Hematopoietic multipotent progenitor cell treated with erythropoietin and hydrocortisone succinate and interleukin-3 and kit ligand, for 17 days (in vitro differentiated cells): ENCODE measurements around the gene PHLDB1.
"Not testable (repeated sequence)": the region's sequence is repeated elsewhere in the genome, so short reads cannot be mapped to it uniquely, and the experiment has no call there.

Source experiments
- DNase-seq: peaks from one replicate; pipeline ENCODE4 v3.0.0-alpha.2; 2015; ENCODE audit warnings: low spot score

The PHLDB1 gene

GRCh38 chr11:118607401-118608359 is at the start of gene PHLDB1:
PHLDB1 (plus strand) TSS chr11:118607615; CDS start chr11:118613837, 6,222 bp downstream.
- no peak for DNase-seq

DNA sequence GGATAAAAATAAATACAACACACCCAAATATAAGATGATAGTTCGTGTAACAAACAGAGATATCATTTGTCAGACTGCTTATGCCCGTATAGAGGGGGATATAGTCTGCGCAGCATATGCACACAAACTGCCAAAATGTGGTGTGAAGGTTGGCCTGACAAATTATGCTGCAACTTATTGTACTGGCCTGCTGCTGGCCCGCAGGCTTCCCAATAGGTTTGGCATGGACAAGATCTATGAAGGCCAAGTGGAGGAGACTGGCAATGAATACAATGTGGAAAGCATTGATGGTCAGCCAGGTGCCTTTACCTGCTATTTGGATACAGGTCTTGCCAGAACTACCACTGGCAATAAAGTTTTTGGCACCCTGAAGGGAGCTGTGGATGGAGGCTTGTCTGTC is 46.6 kb upstream of the PHLDB1 start:
- DNase-seq, result no peak

- no peak for DNase-seq
These were observed 42.4 kb upstream of the PHLDB1 start for GRCh38 chr11:118565051-118565450.

- no peak for DNase-seq
These were observed 37.7 kb upstream of the PHLDB1 start for GRCh38 chr11:118569670-118570069.

- DNase-seq, result no peak
These were observed 36.6 kb upstream of the PHLDB1 start for GRCh38 chr11:118570787-118571186.

- not testable (repeated sequence) for DNase-seq
These were observed 35.7 kb upstream of the PHLDB1 start for GRCh38 chr11:118571701-118572060.

GRCh38 chr11:118572061-118572980 is 35.1 kb upstream of the PHLDB1 start, which contains the start of gene ARCN1:
ARCN1 (plus strand) TSS chr11:118572409; CDS start chr11:118572548, 139 bp downstream.
- peak; percentile 79 for DNase-seq

- peak; percentile 57 for DNase-seq
These were observed 34.3 kb upstream of the PHLDB1 start for GRCh38 chr11:118572981-118573550.

DNA sequence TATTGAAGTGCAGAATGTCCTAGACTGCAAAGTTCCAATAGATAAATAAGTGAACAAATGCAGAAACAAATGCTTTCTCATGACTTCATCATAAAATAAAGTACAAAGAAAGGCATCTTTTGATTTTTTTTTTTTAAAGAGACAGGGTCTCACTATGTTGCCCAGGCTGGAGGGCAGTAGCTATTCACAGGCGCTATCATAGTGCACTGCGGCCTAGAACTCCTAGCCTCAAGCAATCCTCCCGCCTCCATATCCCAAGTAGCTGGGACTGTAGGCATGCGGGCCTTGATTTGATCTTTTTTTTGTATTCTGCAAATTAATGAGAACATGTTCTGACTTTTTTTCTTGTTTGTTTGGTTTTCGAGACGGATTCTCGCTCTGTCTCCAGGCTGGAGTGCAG is 32.8 kb upstream of the PHLDB1 start:
- DNase-seq, result no peak

- not testable (repeated sequence) for DNase-seq
These were observed 29.4 kb upstream of the PHLDB1 start for GRCh38 chr11:118577995-118578394.

DNA sequence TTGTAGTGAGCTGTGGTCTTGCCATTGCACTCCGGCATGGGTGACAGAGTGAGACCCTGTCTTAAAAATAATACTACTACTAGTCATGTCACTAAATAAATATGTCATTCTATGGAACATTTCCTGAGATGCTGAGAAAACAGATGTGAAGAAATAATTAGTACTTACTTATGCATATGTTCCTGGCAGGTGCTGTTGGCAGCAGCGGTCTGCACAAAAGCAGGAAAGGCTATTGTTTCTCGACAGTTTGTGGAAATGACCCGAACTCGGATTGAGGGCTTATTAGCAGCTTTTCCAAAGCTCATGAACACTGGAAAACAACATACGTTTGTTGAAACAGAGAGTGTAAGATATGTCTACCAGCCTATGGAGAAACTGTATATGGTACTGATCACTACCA is 26.4 kb upstream of the PHLDB1 start:
- DNase-seq, result no peak

- no peak for DNase-seq
These were observed 19.5 kb upstream of the PHLDB1 start for GRCh38 chr11:118587952-118588351.

GRCh38 chr11:118592616-118593367 is 14.6 kb upstream of the PHLDB1 start:
- no peak for DNase-seq

DNA sequence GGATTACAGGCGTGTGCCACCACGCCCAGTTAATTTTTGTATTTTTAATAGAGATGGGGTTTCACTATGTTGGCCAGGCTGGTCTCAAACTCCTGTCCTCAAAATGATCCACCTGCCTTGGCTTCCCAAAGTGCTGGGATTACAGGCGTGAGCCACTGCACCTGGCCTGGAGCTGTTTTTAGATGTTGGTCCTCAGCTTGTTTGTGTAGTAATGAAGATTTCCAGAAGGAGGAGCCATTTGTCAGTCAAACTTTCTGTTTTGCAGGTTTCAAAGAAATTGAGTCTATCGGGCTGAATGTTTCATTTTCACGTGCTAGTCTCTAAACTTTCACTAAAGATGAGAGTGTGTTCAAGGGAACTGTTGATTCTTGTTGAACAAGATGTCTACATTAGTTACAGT is 12.4 kb upstream of the PHLDB1 start:
- peak; percentile 67 for DNase-seq

DNA sequence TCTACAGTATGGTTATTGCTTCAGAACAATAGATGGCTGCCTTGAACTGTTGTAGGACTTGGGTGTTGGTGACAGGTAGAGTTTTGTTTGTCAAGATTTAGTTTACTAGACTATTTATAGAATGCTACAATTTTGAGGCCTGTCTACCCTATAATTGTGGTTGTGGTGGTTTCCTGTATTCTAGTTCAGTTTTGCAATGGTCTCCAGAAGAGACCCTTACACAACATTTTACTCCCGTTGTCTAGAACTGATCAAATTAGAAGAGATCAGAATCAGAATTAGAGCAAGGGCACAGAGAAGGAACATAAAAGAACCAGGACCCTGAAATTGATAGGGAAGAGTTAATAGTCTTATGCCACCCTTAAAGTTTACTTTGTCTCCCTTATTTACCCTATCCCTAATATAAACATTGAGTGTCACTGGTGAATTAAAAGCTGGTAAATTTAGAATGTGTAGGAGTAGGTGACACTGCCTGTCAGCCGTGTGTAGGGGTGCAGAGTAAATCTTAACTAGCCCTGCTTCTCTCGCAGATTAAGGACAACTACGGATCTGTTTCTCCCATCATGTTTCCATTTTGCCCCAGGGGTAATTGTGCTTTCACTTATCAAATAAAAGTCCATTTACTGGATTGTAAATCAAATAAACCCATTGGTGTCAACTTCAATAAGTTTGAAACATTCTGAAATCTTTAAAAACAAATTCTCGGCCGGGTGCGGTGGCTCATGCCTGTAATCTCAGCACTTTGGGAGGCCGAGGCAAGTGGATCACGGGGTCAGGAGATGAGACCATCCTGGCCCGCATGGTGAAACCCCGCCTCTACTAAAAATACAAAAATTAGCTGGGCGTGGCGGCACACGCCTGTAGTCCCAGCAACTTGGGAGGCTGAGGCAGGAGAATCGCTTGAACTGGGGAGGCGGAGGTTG is 10.9 kb upstream of the PHLDB1 start:
- DNase-seq, result no peak

GRCh38 chr11:118597556-118597955 is 9.9 kb upstream of the PHLDB1 start:
- DNase-seq, result no peak

- DNase-seq, result no peak
These were observed 5.1 kb upstream of the PHLDB1 start for GRCh38 chr11:118602331-118602730.

DNA sequence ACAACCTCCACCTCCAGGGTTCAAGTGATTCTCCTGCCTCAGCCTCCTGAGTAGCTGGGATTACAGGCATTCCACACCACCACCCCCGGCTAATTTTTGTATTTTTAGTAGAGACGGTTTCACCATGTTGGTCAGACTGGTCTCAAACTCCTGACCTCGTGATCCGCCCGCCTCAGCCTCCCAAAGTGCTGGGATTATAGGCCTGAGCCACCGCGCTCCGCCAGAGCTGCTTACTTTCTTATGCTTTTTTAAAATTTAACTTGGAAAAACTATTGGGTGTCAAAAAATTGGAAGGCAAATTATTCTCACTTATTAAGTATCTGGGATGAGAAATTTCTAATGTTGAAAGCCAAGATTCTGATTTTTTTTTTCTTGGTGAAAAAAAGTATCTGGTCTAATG is 3.7 kb upstream of the PHLDB1 start:
- not testable (repeated sequence) for DNase-seq

DNA sequence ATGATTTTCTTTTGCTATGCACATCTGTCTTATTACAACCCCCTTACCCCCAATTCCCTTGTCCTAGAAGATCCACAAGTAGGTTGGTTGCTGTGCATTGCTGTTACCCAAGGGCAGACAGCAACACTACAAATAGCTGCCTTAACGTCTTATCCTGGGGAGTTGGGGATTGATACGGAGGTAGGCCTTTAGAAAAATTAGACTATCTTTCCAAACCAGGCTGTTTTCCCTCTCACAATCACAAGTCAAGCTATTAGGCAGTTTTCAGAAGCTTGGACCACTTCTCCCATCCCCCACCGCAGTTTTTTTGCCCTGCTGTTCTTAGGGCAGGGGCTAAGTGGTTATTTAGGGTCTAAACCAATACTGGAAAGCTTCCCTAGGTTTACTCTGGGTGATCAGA is 2.8 kb upstream of the PHLDB1 start:
- DNase-seq, result no peak

GRCh38 chr11:118605116-118605867 is 2.1 kb upstream of the PHLDB1 start:
- DNase-seq, result no peak
